ENCODE data around the gene CNDP2.
"Not testable (repeated sequence)": the region's sequence is repeated elsewhere in the genome, so short reads cannot be mapped to it uniquely, and the experiment has no call there.

Gene CNDP2

GRCh38 chr18:74499633-74500032 lies 3.5 kb downstream of the CNDP2 start:
- H3K4me3 ChIP-seq (ENCODE audit: low read depth, low read length) = peak overlapping the region; percentile 61
- TF ChIP-seq CTCF (IDR thresholded peaks at IDR 0.05; ENCODE audit: low read depth, low read length, missing control alignments) = no peak
- DNase-seq (ENCODE audit: low read depth) = peak; percentile 55

- H3K4me3 ChIP-seq (ENCODE audit: low read depth, low read length) = peak overlapping the region; percentile 61
- DNase-seq (ENCODE audit: low read depth) = no peak
- no peak for TF ChIP-seq CTCF (IDR thresholded peaks at IDR 0.05; ENCODE audit: low read depth, low read length, missing control alignments)
These were observed 4.2 kb downstream of the CNDP2 start for GRCh38 chr18:74500372-74500771.

DNA sequence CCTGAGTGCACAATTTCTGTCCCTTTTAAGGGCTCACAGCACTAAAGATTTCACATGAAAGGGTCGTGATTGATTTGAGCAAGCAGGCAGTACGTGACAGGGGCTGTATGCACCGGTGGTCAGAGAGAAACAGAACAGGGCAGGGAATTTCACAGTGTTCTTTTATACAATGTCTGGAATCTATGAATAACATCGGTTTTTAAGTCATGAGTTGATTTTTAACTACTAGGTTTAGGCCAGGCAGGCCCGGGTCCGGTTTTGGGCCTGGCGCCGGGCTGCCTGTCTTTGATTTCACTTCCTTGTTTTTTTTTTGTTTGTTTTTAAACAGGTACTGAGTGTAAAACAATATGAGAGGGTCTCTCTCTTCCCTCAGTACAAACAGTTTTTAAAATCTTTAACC lies 4.6 kb downstream of the CNDP2 start:
- DNase-seq (ENCODE audit: low read depth) = not testable (repeated sequence)
- H3K4me3 ChIP-seq (ENCODE audit: low read depth, low read length) = peak overlapping the region; percentile 61

DNA sequence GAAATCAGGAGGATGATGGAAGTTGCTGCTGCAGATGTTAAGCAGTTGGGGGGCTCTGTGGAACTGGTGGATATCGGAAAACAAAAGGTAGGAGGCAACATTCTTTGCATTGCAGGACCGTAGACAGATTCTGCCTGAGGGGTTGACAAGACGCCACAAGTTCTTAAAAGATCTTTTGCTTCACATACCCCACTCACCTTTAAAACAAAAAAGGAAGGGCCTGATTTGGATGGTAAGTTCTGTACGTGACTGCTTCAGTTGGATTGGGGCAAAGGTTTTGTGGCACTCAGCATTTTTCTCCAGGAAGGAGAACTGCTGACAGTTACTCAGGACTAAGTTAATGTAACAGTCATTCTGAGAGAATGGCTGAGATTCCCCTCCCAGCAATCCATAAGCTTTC lies 5.2 kb downstream of the CNDP2 start:
- no peak for DNase-seq (ENCODE audit: low read depth)
- no peak for TF ChIP-seq CTCF (IDR thresholded peaks at IDR 0.05; ENCODE audit: low read depth, low read length, missing control alignments)
- peak overlapping the region; percentile 61 for H3K4me3 ChIP-seq (ENCODE audit: low read depth, low read length)

GRCh38 chr18:74503137-74503536 lies 7.0 kb downstream of the CNDP2 start:
- no peak overlapping the region for H3K4me3 ChIP-seq (ENCODE audit: low read depth, low read length)
- no peak for TF ChIP-seq CTCF (IDR thresholded peaks at IDR 0.05; ENCODE audit: low read depth, low read length, missing control alignments)
- no peak for DNase-seq (ENCODE audit: low read depth)

GRCh38 chr18:74505776-74506175 lies 9.6 kb downstream of the CNDP2 start:
- no peak for TF ChIP-seq CTCF (IDR thresholded peaks at IDR 0.05; ENCODE audit: low read depth, low read length, missing control alignments)
- DNase-seq (ENCODE audit: low read depth) = no peak
- H3K4me3 ChIP-seq (ENCODE audit: low read depth, low read length) = no peak overlapping the region

DNA sequence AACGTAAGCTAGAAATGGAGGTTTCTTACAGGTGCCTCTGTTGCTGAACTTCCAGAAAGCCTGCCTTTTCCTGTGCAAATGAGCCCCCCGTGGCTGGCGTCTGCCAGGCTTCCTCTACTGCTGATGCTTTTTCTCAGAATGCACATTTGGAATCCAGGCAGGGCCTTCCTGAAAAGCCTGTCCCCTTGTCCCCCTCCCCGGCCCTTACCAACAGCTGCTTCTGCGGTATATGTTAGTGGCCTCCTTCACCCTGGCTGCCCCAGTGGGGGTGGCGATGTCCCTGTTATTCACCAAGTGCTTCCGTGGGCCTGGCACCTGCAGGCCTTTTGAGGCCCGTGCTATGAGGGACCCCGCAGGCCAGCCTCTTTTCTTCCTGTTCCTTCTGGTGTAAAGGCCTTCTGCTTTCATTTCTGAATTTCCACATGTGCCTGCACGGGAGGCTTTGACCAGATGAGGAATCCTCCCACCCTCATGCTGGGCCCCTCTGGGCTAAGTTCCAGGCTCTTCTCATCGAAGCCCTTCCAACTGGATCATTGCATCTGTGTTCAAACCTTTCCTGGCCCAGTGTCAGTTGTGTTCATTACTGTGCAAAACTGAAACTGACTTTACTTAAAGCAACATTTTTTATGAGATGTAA lies 10.4 kb downstream of the CNDP2 start:
- no peak for DNase-seq (ENCODE audit: low read depth)
- H3K4me3 ChIP-seq (ENCODE audit: low read depth, low read length) = no peak overlapping the region
- no peak for TF ChIP-seq CTCF (IDR thresholded peaks at IDR 0.05; ENCODE audit: low read depth, low read length, missing control alignments)

All from GM12864 (cell line).